Stomach smooth muscle (tissue), 2 donors: ENCODE data around the gene RAET1L.
"Not testable (repeated sequence)": the region's sequence is repeated elsewhere in the genome, so short reads cannot be mapped to it uniquely, and the experiment has no call there.

ENCODE experiments used
- H3K27ac ChIP-seq: one replicate; pipeline ENCODE4 v1.7.0; 2013; ENCODE audit warnings: mild to moderate bottlenecking, low read length, inconsistent platforms
- H3K27me3 ChIP-seq, 2 donors: one replicate each; pipeline ENCODE4 v1.7.0; 2013; ENCODE audit warnings: low read length in 2 of 2; ENCODE audit not compliant: insufficient read depth in 2 of 2, control insufficient read depth in 1 of 2
- H3K36me3 ChIP-seq, 2 donors: one replicate each; pipeline ENCODE4 v1.7.0; 2013; ENCODE audit warnings: low read length in 2 of 2; ENCODE audit not compliant: control insufficient read depth in 2 of 2, insufficient read depth in 2 of 2
- H3K4me1 ChIP-seq: one replicate; pipeline ENCODE4 v1.7.0; 2013; ENCODE audit warnings: low read length; ENCODE audit not compliant: control insufficient read depth, insufficient read depth
- H3K4me3 ChIP-seq, 2 donors: one replicate each; pipeline ENCODE4 v1.7.0; 2013; ENCODE audit warnings: low read length in 2 of 2
- H3K9ac ChIP-seq, 2 donors: one replicate each; pipeline ENCODE4 v1.7.0; 2013; ENCODE audit warnings: low read length in 2 of 2, mild to moderate bottlenecking in 1 of 2
- H3K9me3 ChIP-seq, 2 donors: one replicate each; pipeline ENCODE4 v1.7.0; 2013; ENCODE audit warnings: low read length in 2 of 2; ENCODE audit not compliant: control insufficient read depth in 2 of 2
- donor health status: healthy.
- donor health status: Pancreatic carcinoma.

RAET1L gene

DNA sequence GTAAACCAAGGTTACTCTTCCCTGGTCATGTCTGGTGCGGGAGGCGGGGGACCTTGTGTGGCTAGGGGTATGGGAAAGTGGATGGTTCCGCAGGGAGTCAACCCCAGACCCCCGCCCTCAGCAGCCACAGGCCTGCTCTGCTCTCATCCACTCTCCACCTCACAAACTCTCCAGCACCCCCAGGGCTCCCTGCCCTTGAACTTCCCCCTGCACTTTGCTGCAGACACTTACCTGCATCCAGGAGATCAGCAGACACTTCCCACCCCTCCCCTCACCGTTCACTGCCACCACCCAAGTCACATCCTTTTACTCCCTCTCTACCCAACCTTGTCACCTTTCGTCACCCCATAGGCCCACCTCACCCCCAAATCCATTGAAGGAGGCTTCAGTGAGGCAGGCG lies 3.9 kb upstream of the RAET1L start:
- Histone ChIP-seq H3K36me3 (no peaks in the 10 kb centered on the region), H3K9me3 (no peaks in the 10 kb centered on the region), H3K4me3 (no peak overlapping the region), H3K9ac (no peak overlapping the region), H3K4me1 (peaks cover 13% of the 10 kb centered on the region), H3K27ac (no peak overlapping the region), H3K27me3 (peaks cover 27 to 37% of the 10 kb centered on the region in 2 donors)

DNA sequence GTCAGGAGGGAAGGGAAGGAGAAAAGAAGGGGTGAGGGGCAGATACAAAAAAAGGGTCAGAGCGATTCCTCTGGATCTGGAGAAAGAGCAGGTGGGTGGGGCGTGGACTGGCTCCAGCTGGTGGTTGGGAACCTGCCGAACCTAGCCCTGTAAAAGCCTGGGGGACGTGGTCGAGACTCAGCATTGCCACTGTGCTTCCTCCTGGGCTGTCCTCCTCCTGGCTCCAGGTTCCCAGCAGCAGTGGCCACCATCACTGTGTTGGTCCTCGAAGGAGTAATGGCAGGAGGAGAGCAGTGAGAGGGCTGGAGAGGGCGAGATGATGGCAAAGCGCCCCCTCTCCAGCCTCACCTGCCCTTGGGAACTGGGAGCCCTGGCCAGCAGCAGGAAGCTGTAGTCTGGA lies 3.5 kb upstream of the RAET1L start:
- H3K4me1 ChIP-seq, result peaks cover 13% of the 10 kb centered on the region
- peaks cover 31 to 39% of the 10 kb centered on the region in 2 donors for H3K27me3 ChIP-seq
- H3K4me3 ChIP-seq, result no peak overlapping the region
- no peak overlapping the region for H3K27ac ChIP-seq
- H3K36me3 ChIP-seq, result no peaks in the 10 kb centered on the region
- no peaks in the 10 kb centered on the region for H3K9me3 ChIP-seq
- no peak overlapping the region for H3K9ac ChIP-seq

DNA sequence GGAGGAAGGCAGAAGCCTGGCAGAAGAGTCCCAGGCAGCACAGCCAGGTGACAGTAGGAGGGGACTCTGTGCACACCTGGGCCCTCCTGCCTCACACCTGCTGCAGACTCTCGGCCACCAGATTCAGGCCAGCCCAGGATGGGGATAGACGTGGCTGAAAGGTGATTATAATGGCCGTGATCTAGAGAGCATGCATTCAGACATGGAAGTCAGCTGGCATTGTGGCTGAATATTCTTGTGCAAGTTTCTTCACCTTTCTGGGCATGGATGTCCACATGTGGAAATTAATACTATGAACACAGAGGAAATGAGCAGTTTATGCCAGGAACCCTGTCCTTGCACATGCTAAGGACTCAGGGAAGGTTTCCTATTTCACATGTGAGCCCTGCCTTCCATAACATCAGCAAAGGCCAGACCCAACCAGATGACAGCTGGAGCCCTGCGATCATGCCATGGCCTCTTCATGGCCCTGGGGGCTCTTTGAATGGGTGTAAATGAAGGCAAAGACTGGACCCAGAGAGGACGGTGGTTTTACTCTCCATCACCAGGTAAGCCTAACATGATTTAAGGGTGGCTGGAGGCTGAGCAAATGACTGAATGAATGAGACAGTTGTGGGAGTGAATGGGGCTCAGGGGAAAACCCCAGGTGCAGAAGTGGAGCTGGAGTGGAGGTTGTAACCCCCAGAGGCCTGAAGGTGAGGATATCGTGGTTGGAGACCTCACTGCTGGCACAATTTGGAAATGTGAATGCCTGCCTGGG lies 2.7 kb upstream of the RAET1L start:
- H3K4me3 ChIP-seq, result no peak overlapping the region
- H3K9me3 ChIP-seq, result no peaks in the 10 kb centered on the region
- no peak overlapping the region for H3K9ac ChIP-seq
- H3K36me3 ChIP-seq, result no peaks in the 10 kb centered on the region
- H3K27me3 ChIP-seq, result peaks cover 33 to 40% of the 10 kb centered on the region in 2 donors
- no peak overlapping the region for H3K27ac ChIP-seq
- peaks cover 13% of the 10 kb centered on the region for H3K4me1 ChIP-seq

DNA sequence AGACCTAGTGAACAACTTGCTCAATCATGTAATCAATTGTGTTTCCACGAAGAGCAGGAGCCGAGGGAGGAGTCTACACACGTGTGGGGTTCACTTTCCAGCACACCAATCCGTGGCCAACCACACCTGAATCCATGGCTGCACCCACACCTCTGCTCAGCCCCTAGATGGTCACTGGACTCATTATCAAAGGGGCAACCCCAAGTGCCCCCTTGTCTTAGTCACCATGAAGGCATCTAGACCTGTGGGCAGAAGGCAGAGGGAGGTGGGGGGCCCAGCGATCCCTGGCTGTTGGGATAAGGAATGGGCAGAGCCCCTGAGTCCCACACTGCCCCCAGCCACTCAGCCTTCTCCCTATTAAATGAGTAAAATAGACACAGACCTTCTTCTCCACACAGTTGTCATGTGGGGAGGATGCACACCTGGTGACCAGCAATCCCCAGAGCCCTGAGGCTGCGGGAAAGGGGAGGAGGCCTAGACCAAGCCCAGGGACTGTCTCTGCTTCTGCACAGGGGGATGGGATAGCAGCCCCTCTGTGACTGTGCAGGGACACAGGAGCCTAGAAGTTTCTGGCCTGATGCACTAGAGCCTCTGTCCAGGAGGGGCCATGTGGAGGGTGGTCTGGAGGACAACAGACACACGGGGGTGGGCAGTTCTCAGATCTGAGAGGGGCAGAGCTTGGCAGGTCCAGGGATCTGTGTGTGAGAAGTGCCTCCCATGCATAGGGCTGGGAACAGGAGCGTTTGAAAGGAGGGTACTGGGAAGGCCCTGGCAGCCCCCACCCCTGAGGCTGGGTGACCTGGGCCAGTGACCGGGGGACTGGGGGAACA lies 1.9 kb upstream of the RAET1L start:
- H3K4me1 ChIP-seq, result peaks cover 13% of the 10 kb centered on the region
- H3K27ac ChIP-seq, result no peak overlapping the region
- H3K36me3 ChIP-seq, result no peaks in the 10 kb centered on the region
- no peak overlapping the region for H3K9ac ChIP-seq
- H3K4me3 ChIP-seq, result no peak overlapping the region
- H3K27me3 ChIP-seq, result peaks cover 33 to 38% of the 10 kb centered on the region in 2 donors
- no peaks in the 10 kb centered on the region for H3K9me3 ChIP-seq

- Histone ChIP-seq H3K27ac (no peak overlapping the region), H3K4me1 (peaks cover 13% of the 10 kb centered on the region), H3K36me3 (no peaks in the 10 kb centered on the region), H3K9me3 (no peaks in the 10 kb centered on the region), H3K4me3 (peak overlapping the region in 1 of 2 donors; percentile 71), H3K9ac (no peak overlapping the region), H3K27me3 (peaks cover 33 to 36% of the 10 kb centered on the region in 2 donors)
Measured at GRCh38 chr6:150024646-150025155, 631 bp downstream of the RAET1L start.

DNA sequence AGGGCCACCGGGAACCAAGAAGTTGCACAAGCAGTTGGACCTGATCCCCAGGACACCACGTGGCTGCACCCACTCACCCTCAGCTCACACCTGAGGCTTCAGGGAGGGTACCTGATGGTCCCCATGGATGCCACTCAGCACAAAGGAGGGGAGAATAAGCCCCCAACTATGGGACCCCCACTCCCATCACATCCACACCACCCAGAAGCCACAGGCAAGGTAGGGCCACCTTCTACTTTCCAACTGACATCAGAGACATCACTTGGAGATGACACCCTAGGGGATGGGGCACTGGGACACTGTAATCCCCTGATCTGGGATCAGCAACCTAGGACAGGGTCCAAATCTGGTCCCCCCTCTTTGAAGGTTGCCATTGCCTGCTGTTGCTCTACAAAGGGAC lies 1.3 kb downstream of the RAET1L start:
- not testable (repeated sequence) for H3K4me3 ChIP-seq, H3K27ac ChIP-seq, H3K9me3 ChIP-seq, H3K36me3 ChIP-seq, H3K9ac ChIP-seq
- Histone ChIP-seq H3K27me3 (peaks cover 33 to 40% of the 10 kb centered on the region in 2 donors), H3K4me1 (peaks cover 13% of the 10 kb centered on the region)

DNA sequence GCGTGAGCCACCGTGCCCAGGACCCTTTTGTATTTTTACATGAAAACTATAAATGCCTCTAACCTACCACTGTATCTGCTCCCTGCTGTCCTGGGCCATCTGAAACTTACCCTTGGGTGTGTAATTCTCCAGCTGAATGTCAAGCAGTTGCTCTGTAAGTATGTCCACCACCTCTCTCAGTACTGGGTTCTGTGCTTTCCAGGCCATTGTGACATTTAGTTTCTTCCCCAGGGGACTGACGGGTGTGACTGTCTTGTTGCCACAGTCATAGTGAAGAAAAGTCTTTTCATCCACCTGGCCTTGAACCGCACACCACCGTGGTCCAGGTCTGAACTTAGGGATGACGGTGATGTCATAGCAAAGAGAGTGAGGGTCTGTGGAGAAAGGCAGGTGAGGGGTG lies 3.5 kb downstream of the RAET1L start:
- H3K27ac ChIP-seq, H3K36me3 ChIP-seq, H3K9ac ChIP-seq, H3K4me3 ChIP-seq, H3K9me3 ChIP-seq: not testable (repeated sequence)
- Histone ChIP-seq H3K4me1 (peaks cover 13% of the 10 kb centered on the region), H3K27me3 (peaks cover 29 to 32% of the 10 kb centered on the region in 2 donors)

GRCh38 chr6:150018846-150019580 lies 6.3 kb downstream of the RAET1L start:
- H3K4me1 ChIP-seq, result peaks cover 2% of the 10 kb centered on the region
- H3K27me3 ChIP-seq, result peaks cover 25 to 27% of the 10 kb centered on the region in 2 donors
- H3K9ac ChIP-seq, result no peak overlapping the region
- no peaks in the 10 kb centered on the region for H3K36me3 ChIP-seq
- H3K27ac ChIP-seq, result no peak overlapping the region
- H3K4me3 ChIP-seq, result no peak overlapping the region
- no peaks in the 10 kb centered on the region for H3K9me3 ChIP-seq

- not testable (repeated sequence) for H3K4me1 ChIP-seq, H3K9me3 ChIP-seq, H3K27ac ChIP-seq, H3K4me3 ChIP-seq, H3K9ac ChIP-seq, H3K36me3 ChIP-seq
- peaks cover 31 to 36% of the 10 kb centered on the region in 2 donors for H3K27me3 ChIP-seq
Measured at GRCh38 chr6:150017186-150017521, 8.2 kb downstream of the RAET1L start.

DNA sequence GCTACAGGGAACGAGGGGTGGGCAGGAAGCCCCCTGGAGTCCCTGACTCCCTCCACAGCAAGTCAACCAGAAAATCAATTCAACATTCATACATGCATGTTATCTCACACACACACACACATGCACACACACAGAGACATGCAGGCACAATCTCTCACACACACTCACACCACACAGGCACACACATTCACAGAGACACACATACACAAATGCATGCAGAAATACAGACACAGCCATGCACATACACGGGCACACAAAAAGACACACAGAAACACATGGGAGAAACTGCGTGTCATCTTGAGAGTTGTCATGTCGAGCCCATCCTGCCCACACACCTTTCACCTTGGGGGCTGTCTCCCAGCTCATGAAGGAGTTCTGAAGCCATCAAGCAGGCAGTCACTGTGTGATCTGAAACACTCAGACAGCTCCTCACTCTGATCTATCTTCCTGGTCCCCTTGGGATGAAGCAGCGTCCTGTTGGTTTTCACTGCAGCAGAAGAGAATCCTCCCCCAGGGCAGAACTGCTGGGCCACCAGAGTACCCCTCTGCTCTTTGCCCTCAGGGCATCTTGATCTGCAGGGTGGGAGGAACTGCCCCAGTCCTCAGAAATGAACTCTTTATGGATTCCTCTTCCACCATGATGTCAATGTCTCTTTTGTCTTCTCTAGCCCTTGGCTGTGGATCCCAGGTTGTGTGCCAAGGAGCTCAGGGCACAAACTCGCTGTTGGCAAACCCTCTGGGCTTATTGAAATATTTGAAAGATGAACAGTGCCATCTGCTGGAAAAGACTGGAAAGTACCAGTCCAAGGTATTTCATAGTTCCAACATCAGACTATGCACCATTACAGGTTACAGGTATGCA lies 8.8 kb downstream of the RAET1L start:
- peaks cover 2% of the 10 kb centered on the region for H3K4me1 ChIP-seq
- no peaks in the 10 kb centered on the region for H3K36me3 ChIP-seq
- peaks cover 33 to 38% of the 10 kb centered on the region in 2 donors for H3K27me3 ChIP-seq
- H3K4me3 ChIP-seq, result no peak overlapping the region
- H3K27ac ChIP-seq, result no peak overlapping the region
- no peak overlapping the region for H3K9ac ChIP-seq
- no peaks in the 10 kb centered on the region for H3K9me3 ChIP-seq
